ENCODE data around the gene ECT2. TPM values are rescaled to one million over a fixed set of nuclear protein-coding genes. Genes with fewer than 3 reads are reported as not detected.
A peak's percentile ranks its signal among the peaks of the same experiment; 100 is the strongest.
"Not testable (repeated sequence)": the region's sequence is repeated elsewhere in the genome, so short reads cannot be mapped to it uniquely, and the experiment has no call there.

Gene ECT2
- polyA plus RNA-seq, 3 donors: 33.0 to 39.9 (median 38.2) TPM

GRCh38 chr3:172787019-172787418, 36.5 kb downstream of the ECT2 start:
- no peak for DNase-seq (ENCODE audit: extremely low read depth in 1 of 11, low read depth in 9 of 11, low spot score in 4 of 11)

GRCh38 chr3:172787746-172788145, 37.2 kb downstream of the ECT2 start:
- no peak for DNase-seq (ENCODE audit: extremely low read depth in 1 of 11, low read depth in 9 of 11, low spot score in 4 of 11)

- DNase-seq (ENCODE audit: extremely low read depth in 1 of 11, low read depth in 9 of 11, low spot score in 4 of 11): no peak
Observed at GRCh38 chr3:172799246-172799645, 48.7 kb downstream of the ECT2 start.

- no peak for DNase-seq (ENCODE audit: extremely low read depth in 1 of 11, low read depth in 9 of 11, low spot score in 4 of 11)
Observed at GRCh38 chr3:172800156-172800555, 49.6 kb downstream of the ECT2 start.

GRCh38 chr3:172803489-172803888, 53.0 kb downstream of the ECT2 start:
- DNase-seq (ENCODE audit: extremely low read depth in 1 of 11, low read depth in 9 of 11, low spot score in 4 of 11): no peak

GRCh38 chr3:172804323-172804722, 53.8 kb downstream of the ECT2 start:
- DNase-seq (ENCODE audit: extremely low read depth in 1 of 11, low read depth in 9 of 11, low spot score in 4 of 11): no peak

GRCh38 chr3:172808969-172809546, 58.5 kb downstream of the ECT2 start:
- DNase-seq (ENCODE audit: extremely low read depth in 1 of 11, low read depth in 9 of 11, low spot score in 4 of 11): peak in 10 of 11 donors; percentile 4 to 37 (median 19)

GRCh38 chr3:172811099-172811498, 60.6 kb downstream of the ECT2 start:
- no peak for DNase-seq (ENCODE audit: extremely low read depth in 1 of 11, low read depth in 9 of 11, low spot score in 4 of 11)

- DNase-seq (ENCODE audit: extremely low read depth in 1 of 11, low read depth in 9 of 11, low spot score in 4 of 11): no peak
Observed at GRCh38 chr3:172813462-172813861, 62.9 kb downstream of the ECT2 start.

- DNase-seq (ENCODE audit: extremely low read depth in 1 of 11, low read depth in 9 of 11, low spot score in 4 of 11): no peak
Observed at GRCh38 chr3:172814738-172815137, 64.2 kb downstream of the ECT2 start.

GRCh38 chr3:172815857-172816256, 65.3 kb downstream of the ECT2 start:
- no peak for DNase-seq (ENCODE audit: extremely low read depth in 1 of 11, low read depth in 9 of 11, low spot score in 4 of 11)

- no peak for DNase-seq (ENCODE audit: extremely low read depth in 1 of 11, low read depth in 9 of 11, low spot score in 4 of 11)
Observed at GRCh38 chr3:172816281-172816680, 65.8 kb downstream of the ECT2 start.

- DNase-seq (ENCODE audit: extremely low read depth in 1 of 11, low read depth in 9 of 11, low spot score in 4 of 11): no peak
Observed at GRCh38 chr3:172816968-172817367, 66.4 kb downstream of the ECT2 start.

GRCh38 chr3:172820492-172820891, 70.0 kb downstream of the ECT2 start:
- no peak for DNase-seq (ENCODE audit: extremely low read depth in 1 of 11, low read depth in 9 of 11, low spot score in 4 of 11)

GRCh38 chr3:172824229-172824628, 73.7 kb downstream of the ECT2 start:
- DNase-seq (ENCODE audit: extremely low read depth in 1 of 11, low read depth in 9 of 11, low spot score in 4 of 11): no peak

- not testable (repeated sequence) for DNase-seq (ENCODE audit: extremely low read depth in 1 of 11, low read depth in 9 of 11, low spot score in 4 of 11)
Observed at GRCh38 chr3:172827231-172827630, 76.7 kb downstream of the ECT2 start.

- no peak for DNase-seq (ENCODE audit: extremely low read depth in 1 of 11, low read depth in 9 of 11, low spot score in 4 of 11)
Observed at GRCh38 chr3:172832983-172833382, 82.5 kb downstream of the ECT2 start.

GRCh38 chr3:172836390-172836997, 86.0 kb downstream of the ECT2 start:
- DNase-seq (ENCODE audit: extremely low read depth in 1 of 11, low read depth in 9 of 11, low spot score in 4 of 11): peak in 8 of 11 donors; percentile 16 to 42 (median 26)

GRCh38 chr3:172839679-172840078, 89.2 kb downstream of the ECT2 start:
- no peak for DNase-seq (ENCODE audit: extremely low read depth in 1 of 11, low read depth in 9 of 11, low spot score in 4 of 11)

- DNase-seq (ENCODE audit: extremely low read depth in 1 of 11, low read depth in 9 of 11, low spot score in 4 of 11): no peak
Observed at GRCh38 chr3:172840463-172840862, 89.9 kb downstream of the ECT2 start.

GRCh38 chr3:172840913-172841312, 90.4 kb downstream of the ECT2 start:
- DNase-seq (ENCODE audit: extremely low read depth in 1 of 11, low read depth in 9 of 11, low spot score in 4 of 11): no peak

All from renal cortex interstitium (tissue), 11 donors.